SK-N-SH (cell line): ENCODE data around the gene PRR15.

Experiments used
- SIN3A ChIP-seq: IDR thresholded peaks from 2 replicates; pipeline ENCODE4 v1.6.1; 2012; ENCODE audit warnings: low read depth, mild to moderate bottlenecking, low read length, moderate library complexity, borderline replicate concordance
- TF ChIP-seq, protein P1 (sequence below): IDR thresholded peaks from 2 replicates; pipeline ENCODE4 v1.4.0; 2012; ENCODE audit warnings: low read depth, borderline replicate concordance

DNA sequence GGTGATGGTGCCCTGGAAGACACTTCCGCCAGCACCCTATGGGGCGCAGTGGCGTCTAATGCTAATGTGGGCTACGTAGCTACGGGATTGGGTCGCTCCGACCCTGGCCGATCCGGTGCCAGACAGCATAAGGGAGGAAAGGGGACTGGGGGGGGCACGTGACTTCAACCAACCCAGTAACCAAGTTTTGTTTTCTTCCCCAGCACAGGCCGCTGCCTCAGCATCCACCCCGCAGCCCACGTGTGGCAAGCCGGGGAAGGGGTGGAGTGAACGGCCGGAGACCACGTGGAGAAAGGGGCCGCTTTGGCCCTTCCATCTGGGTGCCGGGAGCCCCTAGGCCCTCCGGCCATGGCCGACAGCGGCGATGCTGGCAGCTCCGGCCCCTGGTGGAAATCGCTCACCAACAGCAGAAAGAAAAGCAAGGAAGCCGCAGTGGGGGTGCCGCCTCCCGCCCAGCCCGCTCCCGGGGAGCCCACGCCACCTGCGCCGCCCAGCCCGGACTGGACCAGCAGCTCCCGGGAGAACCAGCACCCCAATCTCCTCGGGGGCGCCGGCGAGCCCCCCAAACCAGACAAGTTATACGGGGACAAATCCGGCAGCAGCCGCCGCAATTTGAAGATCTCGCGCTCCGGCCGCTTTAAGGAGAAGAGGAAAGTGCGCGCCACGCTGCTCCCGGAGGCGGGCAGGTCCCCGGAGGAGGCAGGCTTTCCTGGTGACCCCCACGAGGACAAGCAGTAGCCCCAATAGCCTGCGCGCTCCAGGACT lies 2.5 kb downstream of the PRR15 start:
- TF ChIP-seq SIN3A = no peak
- TF ChIP-seq, protein P1, sequence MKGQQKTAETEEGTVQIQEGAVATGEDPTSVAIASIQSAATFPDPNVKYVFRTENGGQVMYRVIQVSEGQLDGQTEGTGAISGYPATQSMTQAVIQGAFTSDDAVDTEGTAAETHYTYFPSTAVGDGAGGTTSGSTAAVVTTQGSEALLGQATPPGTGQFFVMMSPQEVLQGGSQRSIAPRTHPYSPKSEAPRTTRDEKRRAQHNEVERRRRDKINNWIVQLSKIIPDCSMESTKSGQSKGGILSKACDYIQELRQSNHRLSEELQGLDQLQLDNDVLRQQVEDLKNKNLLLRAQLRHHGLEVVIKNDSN = peak; percentile 61; the same call in 1 of the 2 replicates
